HCT116 (cell line): Measurements from ENCODE around the gene ARHGAP36. TPM values are rescaled to one million over a fixed set of nuclear protein-coding genes. Genes with fewer than 3 reads are reported as not detected.

ENCODE experiments used
- ATAC-seq: fragments of 200-7000 bp; cut with Tn5 transposase; 2 replicates; pipeline ENCODE4 v1.9.1; 2020; ENCODE audit warnings: mild to moderate bottlenecking, moderate library complexity
- BruUV-seq: library from RNA; stranded (reverse); fragments of 400-500 nt; replicated peaks from 2 replicates; lab custom pipeline; 2021; lab: Mats Ljungman, UMichigan
- CTCF ChIA-PET: fragments of 300-600 bp; sonication (Branson Sonifier 250); formaldehyde crosslinking; loops from one replicate; lab custom pipeline; 2021; ENCODE audit warnings: antibody characterized with exemption; lab: Charles Lee
- POLR2A ChIA-PET: fragments of 300-600, 350-600 bp; sonication (Branson Sonifier 250); formaldehyde crosslinking; loops from one replicate; lab custom pipeline; 2021; ENCODE audit warnings: antibody characterized with exemption; lab: Charles Lee
- RAD21 ChIA-PET, 2 experiments: fragments of 300-600 bp; sonication (Branson Sonifier 250); formaldehyde crosslinking; loops; one replicate each; lab custom pipeline; 2023; ENCODE audit warnings: low total read pairs in 2 of 2; ENCODE audit not compliant: uncharacterized antibody in 2 of 2, unreplicated experiment in 2 of 2, low non-redundant PET in 1 of 2; lab: Charles Lee
- DNase-seq: peaks from one replicate; pipeline ENCODE4 v3.0.0-alpha.2; 2010; ENCODE audit warnings: low read depth, low spot score
- H2AFZ ChIP-seq: fragments of 200-600 bp; shearing (Covaris generic), sonication (generic); 2 replicates; pipeline ENCODE4 v1.6.1; 2017; ENCODE audit warnings: low read depth, mixed run types, mixed read lengths, antibody characterized with exemption, low read length; ENCODE audit not compliant: poor library complexity, severe bottlenecking
- H3K27ac ChIP-seq: 2 replicates; pipeline ENCODE4 v1.5.1; 2012; ENCODE audit warnings: low read depth, low read length
- H3K27me3 ChIP-seq: fragments of 200-600 bp; sonication (generic); 2 replicates; pipeline ENCODE4 v1.6.1; 2016; ENCODE audit warnings: mixed run types, low read length, mixed read lengths; ENCODE audit not compliant: insufficient read depth
- H3K36me3 ChIP-seq, 2 experiments: fragments of 200-500 bp in 1 of 2; fragments of 200-600 bp in 1 of 2; sonication (Bioruptor generic) in 1 of 2; sonication (generic) in 1 of 2; 2 replicates each; pipeline versions ENCODE4 v1.5.1 to v1.6.1; 2014 to 2016; ENCODE audit warnings: low read length in 2 of 2, inconsistent platforms in 1 of 2, mixed read lengths in 1 of 2, mixed run types in 1 of 2; ENCODE audit not compliant: insufficient read depth in 2 of 2, control insufficient read depth in 1 of 2
- H3K4me1 ChIP-seq, 2 experiments: fragments of 200-600 bp in 1 of 2; sonication (generic) in 1 of 2; 2 replicates each; pipeline versions ENCODE4 v1.5.1 to v1.6.1; 2012 to 2017; ENCODE audit warnings: low read length in 2 of 2, inconsistent platforms in 1 of 2, mild to moderate bottlenecking in 1 of 2, mixed read lengths in 1 of 2, mixed run types in 1 of 2, moderate library complexity in 1 of 2; ENCODE audit not compliant: insufficient read depth in 2 of 2, control insufficient read depth in 1 of 2
- H3K4me2 ChIP-seq: fragments of 200-600 bp; sonication (generic); 2 replicates; pipeline ENCODE4 v1.6.1; 2017; ENCODE audit warnings: mixed run types, low read length, mixed read lengths
- H3K4me3 ChIP-seq, 2 experiments: fragments of 200-600 bp in 1 of 2; sonication (generic) in 1 of 2; replicated peaks in 1 of 2; 2 replicates each; pipeline ENCODE4 v1.5.1; 2011 to 2016; ENCODE audit warnings: low read length in 2 of 2, control low read depth in 1 of 2, low read depth in 1 of 2, mild to moderate bottlenecking in 1 of 2, mixed read lengths in 1 of 2, mixed run types in 1 of 2
- H3K79me2 ChIP-seq: fragments of 200-600 bp; sonication (generic); 2 replicates; pipeline ENCODE4 v1.6.1; 2017; ENCODE audit warnings: mild to moderate bottlenecking, mixed run types, low read length, moderate library complexity, mixed read lengths; ENCODE audit not compliant: insufficient read depth
- H3K9ac ChIP-seq: fragments of 200-600 bp; sonication (generic); 2 replicates; pipeline ENCODE4 v1.6.1; 2016; ENCODE audit warnings: low read length, mixed read lengths
- H3K9me2 ChIP-seq: fragments of 200-600 bp; sonication (generic), shearing (Covaris generic); 2 replicates; pipeline ENCODE4 v1.6.1; 2017; ENCODE audit warnings: mixed run types, mild to moderate bottlenecking, moderate library complexity; ENCODE audit not compliant: insufficient read depth
- H3K9me3 ChIP-seq, 2 experiments: fragments of 200-500 bp in 1 of 2; fragments of 200-600 bp in 1 of 2; sonication (Bioruptor generic) in 1 of 2; sonication (generic) in 1 of 2; 2 replicates each; pipeline ENCODE4 v1.6.1; 2014 to 2017; ENCODE audit warnings: low read length in 2 of 2, mixed read lengths in 2 of 2, inconsistent platforms in 1 of 2, low read depth in 1 of 2, mild to moderate bottlenecking in 1 of 2, mixed run types in 1 of 2, moderate library complexity in 1 of 2; ENCODE audit not compliant: control insufficient read depth in 1 of 2, insufficient read depth in 1 of 2
- H4K20me1 ChIP-seq: fragments of 200-600 bp; sonication (generic), shearing (Covaris generic); 2 replicates; pipeline ENCODE4 v1.6.1; 2017; ENCODE audit warnings: mixed run types, mild to moderate bottlenecking, moderate library complexity; ENCODE audit not compliant: insufficient read depth
- ATF3 ChIP-seq: IDR thresholded peaks from 2 replicates; pipeline ENCODE4 v1.6.1; 2012
- CBX3 ChIP-seq: IDR thresholded peaks from 2 replicates; pipeline ENCODE4 v1.6.1; 2012; ENCODE audit warnings: low read depth
- CEBPB ChIP-seq: IDR thresholded peaks from 2 replicates; pipeline ENCODE4 v1.6.1; 2012; ENCODE audit warnings: low read depth
- CTCF ChIP-seq, 3 experiments: fragments of 200-600 bp in 1 of 3; sonication (generic) in 1 of 3; IDR thresholded peaks in 2 of 3; conservative IDR thresholded peaks in 1 of 3; 2 replicates each; pipeline ENCODE4 v1.5.1; 2012 to 2017; ENCODE audit warnings: low read depth in 2 of 3, low read length in 2 of 3, antibody characterized with exemption in 1 of 3, borderline replicate concordance in 1 of 3, control low read depth in 1 of 3, mild to moderate bottlenecking in 1 of 3, mixed read lengths in 1 of 3, mixed run types in 1 of 3, moderate library complexity in 1 of 3; ENCODE audit not compliant: insufficient read depth in 1 of 3
- ELF1 ChIP-seq: IDR thresholded peaks from 2 replicates; pipeline ENCODE4 v1.6.1; 2012; ENCODE audit warnings: low read depth, borderline replicate concordance
- EZH2 ChIP-seq: fragments of 200-600 bp; sonication (generic); IDR thresholded peaks from 2 replicates; pipeline ENCODE4 v1.6.1; 2017; ENCODE audit warnings: antibody characterized with exemption, mixed run types
- EZH2phosphoT487 ChIP-seq: fragments of 200-600 bp; IDR thresholded peaks from 2 replicates; pipeline ENCODE4 v1.6.1; 2018; ENCODE audit warnings: antibody characterized with exemption, borderline replicate concordance
- FOSL1 ChIP-seq: IDR thresholded peaks from 2 replicates; pipeline ENCODE4 v1.6.1; 2012; ENCODE audit warnings: low read depth
- JUND ChIP-seq: IDR thresholded peaks from 2 replicates; pipeline ENCODE4 v1.6.1; 2012
- MAX ChIP-seq: IDR thresholded peaks from 2 replicates; pipeline ENCODE4 v1.6.1; 2012
- POLR2A ChIP-seq: IDR thresholded peaks from 2 replicates; pipeline ENCODE4 v1.7.0; 2011; ENCODE audit warnings: borderline replicate concordance; ENCODE audit not compliant: insufficient read depth, insufficient read length; ENCODE audit errors: extremely low read depth
- POLR2AphosphoS5 ChIP-seq: IDR thresholded peaks from 2 replicates; pipeline ENCODE4 v1.6.1; 2011; ENCODE audit warnings: mild to moderate bottlenecking, low read depth, low read length, moderate library complexity
- REST ChIP-seq: IDR thresholded peaks from 2 replicates; pipeline ENCODE4 v1.6.1; 2012; ENCODE audit warnings: low read depth
- SIN3A ChIP-seq: IDR thresholded peaks from 2 replicates; pipeline ENCODE4 v1.6.1; 2012; ENCODE audit warnings: low read depth
- SP1 ChIP-seq: IDR thresholded peaks from 2 replicates; pipeline ENCODE4 v1.6.1; 2012; ENCODE audit warnings: low read depth
- SRF ChIP-seq: IDR thresholded peaks from 2 replicates; pipeline ENCODE4 v1.6.1; 2012; ENCODE audit warnings: low read depth
- YY1 ChIP-seq: IDR thresholded peaks from 2 replicates; pipeline ENCODE4 v1.6.1; 2011; ENCODE audit warnings: low read length, low read depth, moderate library complexity, mild to moderate bottlenecking; ENCODE audit not compliant: insufficient replicate concordance; ENCODE audit errors: extremely low read depth
- ZBTB33 ChIP-seq: IDR thresholded peaks from 2 replicates; pipeline ENCODE4 v1.6.1; 2011; ENCODE audit warnings: mild to moderate bottlenecking, low read length, moderate library complexity; ENCODE audit not compliant: insufficient replicate concordance; ENCODE audit errors: extremely low read depth
- ZFX ChIP-seq: fragments of 450-650 bp; IDR thresholded peaks from 2 replicates; pipeline ENCODE4 v1.6.1; 2017
- ZNF274 ChIP-seq: fragments of 200-500 bp; sonication (Bioruptor generic); IDR thresholded peaks from 2 replicates; pipeline ENCODE4 v1.6.1; 2014; ENCODE audit warnings: mild to moderate bottlenecking, low read depth, low read length, inconsistent platforms
- intact Hi-C: fragments of 100-400 bp; cut with micrococcal nuclease; formaldehyde crosslinking; loops from 2 replicates; pipeline ENCODE4 v1.10.0; 2022
- total RNA-seq: library from RNA; stranded (reverse); gene quantifications from one replicate; pipeline ENCODE4 v1.2.1, GENCODE V29; 2021; ENCODE audit not compliant: unreplicated experiment

ARHGAP36 gene
- total RNA-seq, 1 experiment from 2014 or later = not detected

- Histone ChIP-seq H3K9ac (no peak overlapping the region), H3K27ac (no peak overlapping the region), H2AFZ (no peak overlapping the region), H3K4me2 (no peak overlapping the region), H3K4me1 (no peaks in the 10 kb centered on the region), H3K4me3 (no peak overlapping the region), H3K27me3 (no peaks in the 10 kb centered on the region), H3K79me2 (no peaks in the 10 kb centered on the region), H3K36me3 (no peaks in the 10 kb centered on the region), H4K20me1 (no peaks in the 10 kb centered on the region), H3K9me2 (no peaks in the 10 kb centered on the region), H3K9me3 (no peaks in the 10 kb centered on the region)
- CTCF ChIA-PET = no interaction called here
- intact Hi-C loops = no loop called here
- RAD21 ChIA-PET = no interaction called here
- POLR2A ChIA-PET = no interaction called here
- no TSS peak for BruUV-seq
- no peak for TF ChIP-seq FOSL1
- no peak for TF ChIP-seq SRF
- TF ChIP-seq JUND = no peak
- TF ChIP-seq ZNF274 = no peak
- no peak for TF ChIP-seq CBX3
- TF ChIP-seq REST = no peak
- no peak for TF ChIP-seq ZBTB33
- no peak for TF ChIP-seq ATF3
- no peak for TF ChIP-seq CTCF (IDR thresholded peaks at IDR 0.05 in 2 of 3, conservative IDR thresholded peaks at IDR 0.05 in 1 of 3; ENCODE audit: borderline replicate concordance in 1 of 3, insufficient read depth in 1 of 3, low read depth in 2 of 3, low read length in 2 of 3)
- TF ChIP-seq ZFX = no peak
- no peak for TF ChIP-seq ELF1
- no peak for TF ChIP-seq CEBPB
- no peak for TF ChIP-seq YY1
- no peak for TF ChIP-seq EZH2
- TF ChIP-seq POLR2AphosphoS5 = no peak
- TF ChIP-seq SIN3A = no peak
- TF ChIP-seq EZH2phosphoT487 = no peak
- no peak for TF ChIP-seq POLR2A
- no peak for TF ChIP-seq MAX
- no peak for TF ChIP-seq SP1
- DNase-seq = no peak
- no peak for ATAC-seq
These were observed 80.9 kb downstream of the ARHGAP36 start for GRCh38 chrX:131139072-131139471.
